ENCODE results near the gene C1orf226.

DNA sequence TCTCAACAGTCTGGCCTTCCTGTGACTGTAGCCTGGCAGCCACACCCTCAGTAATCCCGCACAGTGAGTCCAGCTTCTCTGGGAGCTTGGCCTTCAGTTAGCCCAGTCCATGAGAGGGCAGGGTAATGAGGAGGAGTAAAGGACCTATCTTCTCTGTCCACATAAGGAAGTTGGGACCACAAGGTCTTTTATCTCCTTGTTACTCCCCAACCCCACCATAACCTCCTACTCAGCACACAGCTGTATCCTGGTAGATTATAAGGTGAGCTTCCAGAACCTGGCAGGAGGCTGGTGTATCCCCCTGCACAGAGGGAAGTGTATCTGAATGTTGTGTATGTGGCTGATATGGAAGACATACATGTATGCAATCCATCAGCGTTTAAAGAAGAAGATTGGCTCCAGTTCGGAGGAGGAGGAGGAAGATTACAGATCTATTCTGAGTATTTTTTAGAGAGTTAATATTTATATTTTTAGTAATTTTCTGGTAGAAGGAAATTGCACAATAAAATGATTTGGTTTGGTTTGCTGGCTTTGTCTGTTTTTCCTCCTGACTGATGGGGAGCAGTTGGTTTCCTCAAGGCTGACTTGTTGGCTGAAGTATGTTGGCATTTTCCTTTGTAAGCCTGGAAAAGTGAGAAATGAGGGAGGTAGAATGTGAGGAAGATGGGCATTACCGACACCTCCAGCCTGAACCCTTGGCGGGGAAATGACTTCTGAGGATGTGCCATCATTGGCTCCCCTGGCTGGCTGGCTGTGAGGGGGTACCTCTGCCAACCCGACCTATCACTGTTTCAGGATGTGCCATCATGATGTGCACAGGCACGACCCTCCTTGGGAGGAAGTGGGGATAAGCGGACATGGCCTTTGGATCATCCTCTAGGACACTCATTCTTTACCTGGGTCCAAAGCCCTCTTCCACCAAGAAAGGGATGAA lies 5.0 kb downstream of the C1orf226 start:
- TF ChIP-seq, protein P1, sequence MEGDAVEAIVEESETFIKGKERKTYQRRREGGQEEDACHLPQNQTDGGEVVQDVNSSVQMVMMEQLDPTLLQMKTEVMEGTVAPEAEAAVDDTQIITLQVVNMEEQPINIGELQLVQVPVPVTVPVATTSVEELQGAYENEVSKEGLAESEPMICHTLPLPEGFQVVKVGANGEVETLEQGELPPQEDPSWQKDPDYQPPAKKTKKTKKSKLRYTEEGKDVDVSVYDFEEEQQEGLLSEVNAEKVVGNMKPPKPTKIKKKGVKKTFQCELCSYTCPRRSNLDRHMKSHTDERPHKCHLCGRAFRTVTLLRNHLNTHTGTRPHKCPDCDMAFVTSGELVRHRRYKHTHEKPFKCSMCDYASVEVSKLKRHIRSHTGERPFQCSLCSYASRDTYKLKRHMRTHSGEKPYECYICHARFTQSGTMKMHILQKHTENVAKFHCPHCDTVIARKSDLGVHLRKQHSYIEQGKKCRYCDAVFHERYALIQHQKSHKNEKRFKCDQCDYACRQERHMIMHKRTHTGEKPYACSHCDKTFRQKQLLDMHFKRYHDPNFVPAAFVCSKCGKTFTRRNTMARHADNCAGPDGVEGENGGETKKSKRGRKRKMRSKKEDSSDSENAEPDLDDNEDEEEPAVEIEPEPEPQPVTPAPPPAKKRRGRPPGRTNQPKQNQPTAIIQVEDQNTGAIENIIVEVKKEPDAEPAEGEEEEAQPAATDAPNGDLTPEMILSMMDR (IDR thresholded peaks at IDR 0.05): no peak
- no peak for TF ChIP-seq POLR2AphosphoS5 (IDR thresholded peaks at IDR 0.05)
- TF ChIP-seq POLR2A (IDR thresholded peaks at IDR 0.05): no peak

All from breast epithelium (tissue), 3 donors.